Measurements from ENCODE around the gene APBB2. TPM values are rescaled to one million over a fixed set of nuclear protein-coding genes. Genes with fewer than 3 reads are reported as not detected.

The APBB2 gene
- total and polyA plus RNA-seq, 8 donors: 4.7 to 55.4 (median 23.1) TPM

- 66 to 88% (median 83%) methylated on average over 2 of the region's 2 CpGs for WGBS, 5 donors
- no peak overlapping the region for H3K27ac ChIP-seq
- H3K4me1 ChIP-seq: no peaks in the 10 kb centered on the region
- no peaks in the 10 kb centered on the region for H3K36me3 ChIP-seq
- no peak for DNase-seq
- H3K9me3 ChIP-seq: peaks cover 0 to 16% (median 7%) of the 10 kb centered on the region in 4 donors
- H3K4me3 ChIP-seq: no peak overlapping the region
- intact Hi-C loops (cut with DNase I; ENCODE audit: low total_unique reads): no loop called here
- H3K27me3 ChIP-seq: no peaks in the 10 kb centered on the region
- TF ChIP-seq CTCF (IDR thresholded peaks at IDR 0.05): no peak
- no peak for TF ChIP-seq POLR2AphosphoS5 (IDR thresholded peaks at IDR 0.05)
- no peak for TF ChIP-seq EP300 (IDR thresholded peaks at IDR 0.05)
- TF ChIP-seq POLR2A (IDR thresholded peaks at IDR 0.05): no peak
These were observed 170.9 kb downstream of the APBB2 start for GRCh38 chr4:41043465-41043864.

GRCh38 chr4:41041551-41041950 lies 172.8 kb downstream of the APBB2 start:
- no peak for TF ChIP-seq POLR2A (IDR thresholded peaks at IDR 0.05)
- no peak for TF ChIP-seq CTCF (IDR thresholded peaks at IDR 0.05)
- TF ChIP-seq POLR2AphosphoS5 (IDR thresholded peaks at IDR 0.05): no peak
- TF ChIP-seq EP300 (IDR thresholded peaks at IDR 0.05): no peak
- no peaks in the 10 kb centered on the region for H3K36me3 ChIP-seq
- intact Hi-C loops (cut with DNase I; ENCODE audit: low total_unique reads): no loop called here
- H3K9me3 ChIP-seq: peaks cover 0 to 16% (median 7%) of the 10 kb centered on the region in 4 donors
- no peaks in the 10 kb centered on the region for H3K27me3 ChIP-seq
- no peaks in the 10 kb centered on the region for H3K4me1 ChIP-seq
- 57 to 78% (median 77%) methylated on average over 1 of the region's 1 CpG for WGBS, 5 donors
- H3K4me3 ChIP-seq: no peak overlapping the region
- DNase-seq: no peak
- H3K27ac ChIP-seq: no peak overlapping the region

- Histone ChIP-seq H3K9me3 (peaks cover 0 to 2% (median under 1%) of the 10 kb centered on the region in 4 donors), H3K4me3 (no peak overlapping the region), H3K27ac (no peak overlapping the region), H3K36me3 (no peaks in the 10 kb centered on the region), H3K4me1 (no peaks in the 10 kb centered on the region), H3K27me3 (no peaks in the 10 kb centered on the region)
- DNase-seq: no peak
- WGBS, 5 donors: 90 to 97% (median 96%) methylated on average over 3 of the region's 3 CpGs
- intact Hi-C loops (cut with DNase I; ENCODE audit: low total_unique reads): no loop called here
- TF ChIP-seq CTCF (IDR thresholded peaks at IDR 0.05) (no peak), POLR2AphosphoS5 (IDR thresholded peaks at IDR 0.05) (no peak), POLR2A (IDR thresholded peaks at IDR 0.05) (no peak), EP300 (IDR thresholded peaks at IDR 0.05) (no peak)
These were observed 175.0 kb downstream of the APBB2 start for GRCh38 chr4:41039317-41039716.

- Histone ChIP-seq H3K9me3 (no peaks in the 10 kb centered on the region), H3K27ac (no peak overlapping the region), H3K4me3 (no peak overlapping the region), H3K27me3 (no peaks in the 10 kb centered on the region), H3K4me1 (no peaks in the 10 kb centered on the region), H3K36me3 (no peaks in the 10 kb centered on the region)
- no peak for DNase-seq
- no peak for TF ChIP-seq EP300 (IDR thresholded peaks at IDR 0.05)
- TF ChIP-seq POLR2A (IDR thresholded peaks at IDR 0.05): no peak
- TF ChIP-seq POLR2AphosphoS5 (IDR thresholded peaks at IDR 0.05): no peak
- no peak for TF ChIP-seq CTCF (IDR thresholded peaks at IDR 0.05)
- intact Hi-C loops (cut with DNase I; ENCODE audit: low total_unique reads): no loop called here
- 63 to 97% (median 71%) methylated on average over 2 of the region's 2 CpGs for WGBS, 5 donors
These were observed 176.0 kb downstream of the APBB2 start for GRCh38 chr4:41038304-41038703.
